Measurements from ENCODE around the gene OR2V2.
"Not testable (repeated sequence)": the region's sequence is repeated elsewhere in the genome, so short reads cannot be mapped to it uniquely, and the experiment has no call there.

GRCh38 chr5:181104606-181105390 is 42.6 kb upstream of the OR2V2 start:
- not testable (repeated sequence) for TF ChIP-seq CTCF (IDR thresholded peaks at IDR 0.05; ENCODE audit: insufficient read depth, low read length); POLR2AphosphoS5 (IDR thresholded peaks at IDR 0.05; ENCODE audit: low read depth); REST (IDR thresholded peaks at IDR 0.05; ENCODE audit: insufficient replicate concordance, low read depth); GABPA (IDR thresholded peaks at IDR 0.05; ENCODE audit: low read depth); SPI1 (IDR thresholded peaks at IDR 0.05; ENCODE audit: borderline replicate concordance, low read depth)
